Vagina (tissue), 2 donors: ENCODE measurements around the gene OR10C1.

Source experiments
- POLR2A ChIP-seq, 2 donors: fragments of 450-650 bp; IDR thresholded peaks; one replicate each; pipeline ENCODE4 v1.6.1; 2017; ENCODE audit warnings: antibody characterized with exemption in 2 of 2, mild to moderate bottlenecking in 2 of 2, moderate library complexity in 2 of 2
- POLR2AphosphoS5 ChIP-seq, 2 donors: sonication (generic); formaldehyde crosslinking; IDR thresholded peaks; one replicate each; pipeline ENCODE4 v1.9.0; 2017; ENCODE audit warnings: antibody characterized with exemption in 2 of 2, mild to moderate bottlenecking in 2 of 2, low read depth in 1 of 2; ENCODE audit not compliant: insufficient read depth in 1 of 2
- TF ChIP-seq, protein P1 (sequence below), 3 experiments: fragments of 450-650 bp in 2 of 3; fragments of 200-600 bp in 1 of 3; sonication (generic) in 1 of 3; IDR thresholded peaks; one replicate each; pipeline ENCODE4 v1.5.1; 2017 to 2019; ENCODE audit warnings: antibody characterized with exemption in 3 of 3, mild to moderate bottlenecking in 2 of 3, moderate library complexity in 2 of 3

DNA sequence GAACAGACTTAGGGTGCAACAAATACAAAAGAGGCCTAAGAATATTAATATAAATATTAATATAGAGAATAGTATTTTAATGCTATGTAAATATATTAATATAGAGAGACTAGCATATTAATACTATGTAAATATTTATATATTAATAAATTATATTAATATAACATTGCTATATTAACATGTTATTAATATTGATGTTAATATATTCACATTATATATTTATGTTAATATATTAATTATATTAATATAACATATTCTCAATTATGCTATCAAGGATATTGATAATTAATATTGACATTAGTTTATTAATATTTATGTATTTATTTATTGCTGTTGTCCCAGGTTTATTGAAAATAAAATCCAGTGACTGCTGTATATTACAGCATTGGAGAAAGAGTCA, 49.8 kb downstream of the OR10C1 start:
- TF ChIP-seq, protein P1, sequence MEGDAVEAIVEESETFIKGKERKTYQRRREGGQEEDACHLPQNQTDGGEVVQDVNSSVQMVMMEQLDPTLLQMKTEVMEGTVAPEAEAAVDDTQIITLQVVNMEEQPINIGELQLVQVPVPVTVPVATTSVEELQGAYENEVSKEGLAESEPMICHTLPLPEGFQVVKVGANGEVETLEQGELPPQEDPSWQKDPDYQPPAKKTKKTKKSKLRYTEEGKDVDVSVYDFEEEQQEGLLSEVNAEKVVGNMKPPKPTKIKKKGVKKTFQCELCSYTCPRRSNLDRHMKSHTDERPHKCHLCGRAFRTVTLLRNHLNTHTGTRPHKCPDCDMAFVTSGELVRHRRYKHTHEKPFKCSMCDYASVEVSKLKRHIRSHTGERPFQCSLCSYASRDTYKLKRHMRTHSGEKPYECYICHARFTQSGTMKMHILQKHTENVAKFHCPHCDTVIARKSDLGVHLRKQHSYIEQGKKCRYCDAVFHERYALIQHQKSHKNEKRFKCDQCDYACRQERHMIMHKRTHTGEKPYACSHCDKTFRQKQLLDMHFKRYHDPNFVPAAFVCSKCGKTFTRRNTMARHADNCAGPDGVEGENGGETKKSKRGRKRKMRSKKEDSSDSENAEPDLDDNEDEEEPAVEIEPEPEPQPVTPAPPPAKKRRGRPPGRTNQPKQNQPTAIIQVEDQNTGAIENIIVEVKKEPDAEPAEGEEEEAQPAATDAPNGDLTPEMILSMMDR (IDR thresholded peaks at IDR 0.05), result no peak
- TF ChIP-seq POLR2A (IDR thresholded peaks at IDR 0.05) (no peak), POLR2AphosphoS5 (IDR thresholded peaks at IDR 0.05; ENCODE audit: insufficient read depth in 1 of 2, low read depth in 1 of 2) (no peak)
